ENCODE data around the gene NISCH.

Gene NISCH

DNA sequence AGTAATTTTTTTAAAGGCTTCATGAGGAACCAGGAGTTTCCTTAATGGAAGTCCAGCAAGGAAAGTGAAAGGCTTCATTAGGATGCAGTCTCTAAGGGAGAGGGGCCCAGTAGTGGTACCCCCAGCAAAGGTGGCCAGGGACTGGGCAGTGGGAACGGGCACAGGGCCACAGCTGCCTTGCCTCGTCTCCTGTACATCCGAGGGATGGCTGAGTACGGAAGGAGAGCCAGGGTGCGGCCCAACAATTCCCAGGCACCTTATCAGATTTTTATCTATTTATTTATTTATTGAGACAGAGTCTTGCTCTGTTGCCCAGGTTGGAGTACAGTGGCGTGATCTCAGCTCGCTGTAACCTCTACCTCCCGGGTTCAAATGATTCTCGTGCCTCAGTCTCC is 25.0 kb upstream of the NISCH start:
- Histone ChIP-seq H3K27me3 (ENCODE audit: control insufficient read depth in 3 of 3, insufficient read depth in 3 of 3, low read depth in 1 of 3, low read length in 3 of 3) (peaks cover 0 to 5% (median 0%) of the 10 kb centered on the region in 3 experiments), H3K4me2 (ENCODE audit: insufficient read depth, low read length, poor library complexity, severe bottlenecking) (no peak overlapping the region), H2BK5ac (ENCODE audit: low read length) (no peak overlapping the region), H3K18ac (ENCODE audit: low read length) (no peak overlapping the region), H3K4me1 (ENCODE audit: control insufficient read depth in 2 of 2, insufficient read depth in 1 of 2, low read depth in 1 of 2, low read length in 2 of 2) (peaks cover 14 to 15% of the 10 kb centered on the region in 2 donors), H3K79me1 (ENCODE audit: low read depth, low read length) (no peaks in the 10 kb centered on the region), H3K9me3 (replicated peaks in 1 of 2; ENCODE audit: control insufficient read depth in 2 of 2, insufficient read depth in 1 of 2, low read depth in 1 of 2, low read length in 2 of 2) (no peaks in the 10 kb centered on the region), H2BK12ac (ENCODE audit: low read length) (no peak overlapping the region), H3K9ac (ENCODE audit: low read depth, low read length, poor library complexity) (no peak overlapping the region), H2AK5ac (ENCODE audit: low read depth, low read length) (no peak overlapping the region), H4K8ac (ENCODE audit: low read depth, low read length) (no peak overlapping the region), H3K4me3 (ENCODE audit: low read length in 2 of 2) (no peak overlapping the region), H3K14ac (ENCODE audit: low read length) (no peak overlapping the region), H3K4ac (ENCODE audit: low read length) (no peak overlapping the region), H2BK120ac (ENCODE audit: low read depth, low read length) (no peak overlapping the region), H3K23ac (ENCODE audit: low read depth, low read length, poor library complexity) (no peak overlapping the region), H2AFZ (ENCODE audit: low read length) (no peak overlapping the region), H4K91ac (ENCODE audit: low read depth, low read length, poor library complexity) (no peak overlapping the region), H3K27ac (replicated peaks; ENCODE audit: low read length) (no peak overlapping the region), H3K36me3 (replicated peaks in 1 of 2; ENCODE audit: control insufficient read depth in 2 of 2, insufficient read depth in 2 of 2, low read length in 2 of 2) (no peaks in the 10 kb centered on the region), H2BK15ac (ENCODE audit: low read length) (no peak overlapping the region)
- no CpG with 5 or more reads among the region's 9 CpGs for WGBS, 2 donors (ENCODE audit: extremely low coverage in 2 of 2, insufficient read length in 2 of 2, insufficient replicate concordance in 1 of 2)
- DNase-seq (ENCODE audit: low spot score), result no peak

DNA sequence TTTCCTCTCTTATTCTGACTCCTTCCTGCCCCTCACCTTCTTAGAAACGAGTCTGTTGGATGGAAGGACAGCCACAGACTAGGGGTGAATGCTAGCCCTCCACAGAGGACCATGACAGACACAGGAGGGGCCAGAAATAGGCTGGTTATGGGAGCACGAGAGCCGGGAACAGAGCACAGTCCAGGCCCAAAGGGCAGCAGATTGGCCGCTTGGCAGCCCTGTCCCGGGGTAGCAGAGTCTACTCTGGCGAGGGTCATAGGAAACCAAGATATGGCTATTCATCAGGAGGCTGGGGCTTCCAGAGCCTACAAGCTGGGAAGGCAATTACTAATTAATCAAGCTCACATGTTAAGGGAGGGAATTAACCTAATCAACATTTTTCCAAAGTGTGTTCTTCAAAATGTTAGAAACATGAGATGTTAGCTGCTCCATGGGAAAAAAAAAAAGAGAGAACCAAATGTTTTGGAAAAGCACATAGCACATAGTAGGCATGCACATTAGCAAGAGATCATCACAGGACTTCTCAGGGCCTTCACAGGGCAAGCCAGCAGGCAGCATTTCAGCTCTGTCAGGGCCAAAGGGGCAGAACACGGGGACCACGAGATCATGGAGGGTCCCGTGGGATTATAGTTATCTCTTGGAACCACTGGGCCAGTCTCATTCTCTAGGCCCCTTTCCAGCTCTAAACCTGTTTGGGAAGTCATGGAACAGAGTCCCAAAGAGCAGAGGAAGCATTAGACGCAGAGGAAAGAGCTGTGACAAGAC is 23.8 kb upstream of the NISCH start:
- H4K8ac ChIP-seq (ENCODE audit: low read depth, low read length), result no peak overlapping the region
- no peak overlapping the region for H3K18ac ChIP-seq (ENCODE audit: low read length)
- H2BK12ac ChIP-seq (ENCODE audit: low read length), result no peak overlapping the region
- no peaks in the 10 kb centered on the region for H3K79me1 ChIP-seq (ENCODE audit: low read depth, low read length)
- no peak overlapping the region for H3K27ac ChIP-seq (replicated peaks; ENCODE audit: low read length)
- H3K14ac ChIP-seq (ENCODE audit: low read length), result no peak overlapping the region
- no peaks in the 10 kb centered on the region for H3K36me3 ChIP-seq (replicated peaks in 1 of 2; ENCODE audit: control insufficient read depth in 2 of 2, insufficient read depth in 2 of 2, low read length in 2 of 2)
- no peak overlapping the region for H3K23ac ChIP-seq (ENCODE audit: low read depth, low read length, poor library complexity)
- no peak overlapping the region for H3K9ac ChIP-seq (ENCODE audit: low read depth, low read length, poor library complexity)
- no peak for DNase-seq (ENCODE audit: low spot score)
- H3K27me3 ChIP-seq (ENCODE audit: control insufficient read depth in 3 of 3, insufficient read depth in 3 of 3, low read depth in 1 of 3, low read length in 3 of 3), result peaks cover 0 to 5% (median 0%) of the 10 kb centered on the region in 3 experiments
- H3K4ac ChIP-seq (ENCODE audit: low read length), result no peak overlapping the region
- no peak overlapping the region for H2BK5ac ChIP-seq (ENCODE audit: low read length)
- no CpG with 5 or more reads among the region's 10 CpGs for WGBS, 2 donors (ENCODE audit: extremely low coverage in 2 of 2, insufficient read length in 2 of 2, insufficient replicate concordance in 1 of 2)
- H4K91ac ChIP-seq (ENCODE audit: low read depth, low read length, poor library complexity), result no peak overlapping the region
- no peak overlapping the region for H3K4me3 ChIP-seq (ENCODE audit: low read length in 2 of 2)
- H3K4me1 ChIP-seq (ENCODE audit: control insufficient read depth in 2 of 2, insufficient read depth in 1 of 2, low read depth in 1 of 2, low read length in 2 of 2), result peaks cover 14 to 16% of the 10 kb centered on the region in 2 donors
- no peaks in the 10 kb centered on the region for H3K9me3 ChIP-seq (replicated peaks in 1 of 2; ENCODE audit: control insufficient read depth in 2 of 2, insufficient read depth in 1 of 2, low read depth in 1 of 2, low read length in 2 of 2)
- no peak overlapping the region for H2BK15ac ChIP-seq (ENCODE audit: low read length)
- no peak overlapping the region for H2AFZ ChIP-seq (ENCODE audit: low read length)
- H3K4me2 ChIP-seq (ENCODE audit: insufficient read depth, low read length, poor library complexity, severe bottlenecking), result no peak overlapping the region
- H2BK120ac ChIP-seq (ENCODE audit: low read depth, low read length), result no peak overlapping the region
- H2AK5ac ChIP-seq (ENCODE audit: low read depth, low read length), result no peak overlapping the region

DNA sequence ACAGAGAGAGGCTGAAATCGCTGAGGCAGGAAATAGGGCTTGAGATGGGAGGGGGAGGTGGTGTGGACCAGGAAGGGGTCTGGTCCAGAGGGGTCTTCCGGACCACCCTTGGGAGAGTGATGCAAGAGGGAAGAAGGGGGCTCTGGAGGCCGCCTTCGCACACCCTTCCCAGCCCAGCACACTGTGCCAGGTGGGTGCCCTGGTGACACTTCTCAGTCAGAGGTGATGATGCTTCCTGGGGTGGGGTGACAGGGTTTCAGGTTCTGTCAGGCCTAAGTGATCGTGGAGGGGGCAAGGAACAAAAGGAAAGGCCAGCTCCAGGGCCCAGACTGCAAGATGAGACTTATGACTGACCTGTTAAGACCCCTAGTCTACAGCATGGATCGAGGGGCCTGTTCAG is 23.2 kb upstream of the NISCH start:
- Histone ChIP-seq H4K91ac (ENCODE audit: low read depth, low read length, poor library complexity) (no peak overlapping the region), H4K8ac (ENCODE audit: low read depth, low read length) (no peak overlapping the region), H3K4me2 (ENCODE audit: insufficient read depth, low read length, poor library complexity, severe bottlenecking) (no peak overlapping the region), H2BK5ac (ENCODE audit: low read length) (no peak overlapping the region), H3K27ac (replicated peaks; ENCODE audit: low read length) (no peak overlapping the region), H3K23ac (ENCODE audit: low read depth, low read length, poor library complexity) (no peak overlapping the region), H3K36me3 (replicated peaks in 1 of 2; ENCODE audit: control insufficient read depth in 2 of 2, insufficient read depth in 2 of 2, low read length in 2 of 2) (no peaks in the 10 kb centered on the region), H2AK5ac (ENCODE audit: low read depth, low read length) (no peak overlapping the region), H3K14ac (ENCODE audit: low read length) (no peak overlapping the region), H2BK12ac (ENCODE audit: low read length) (no peak overlapping the region), H3K9me3 (replicated peaks in 1 of 2; ENCODE audit: control insufficient read depth in 2 of 2, insufficient read depth in 1 of 2, low read depth in 1 of 2, low read length in 2 of 2) (no peaks in the 10 kb centered on the region), H3K4ac (ENCODE audit: low read length) (no peak overlapping the region), H3K27me3 (ENCODE audit: control insufficient read depth in 3 of 3, insufficient read depth in 3 of 3, low read depth in 1 of 3, low read length in 3 of 3) (peaks cover 0 to 5% (median 0%) of the 10 kb centered on the region in 3 experiments), H2BK15ac (ENCODE audit: low read length) (no peak overlapping the region), H2BK120ac (ENCODE audit: low read depth, low read length) (no peak overlapping the region), H3K79me1 (ENCODE audit: low read depth, low read length) (no peaks in the 10 kb centered on the region), H3K4me1 (ENCODE audit: control insufficient read depth in 2 of 2, insufficient read depth in 1 of 2, low read depth in 1 of 2, low read length in 2 of 2) (peaks cover 14 to 16% of the 10 kb centered on the region in 2 donors), H3K18ac (ENCODE audit: low read length) (no peak overlapping the region), H2AFZ (ENCODE audit: low read length) (no peak overlapping the region), H3K4me3 (ENCODE audit: low read length in 2 of 2) (no peak overlapping the region), H3K9ac (ENCODE audit: low read depth, low read length, poor library complexity) (no peak overlapping the region)
- no peak for DNase-seq (ENCODE audit: low spot score)
- no CpG with 5 or more reads among the region's 6 CpGs for WGBS, 2 donors (ENCODE audit: extremely low coverage in 2 of 2, insufficient read length in 2 of 2, insufficient replicate concordance in 1 of 2)

DNA sequence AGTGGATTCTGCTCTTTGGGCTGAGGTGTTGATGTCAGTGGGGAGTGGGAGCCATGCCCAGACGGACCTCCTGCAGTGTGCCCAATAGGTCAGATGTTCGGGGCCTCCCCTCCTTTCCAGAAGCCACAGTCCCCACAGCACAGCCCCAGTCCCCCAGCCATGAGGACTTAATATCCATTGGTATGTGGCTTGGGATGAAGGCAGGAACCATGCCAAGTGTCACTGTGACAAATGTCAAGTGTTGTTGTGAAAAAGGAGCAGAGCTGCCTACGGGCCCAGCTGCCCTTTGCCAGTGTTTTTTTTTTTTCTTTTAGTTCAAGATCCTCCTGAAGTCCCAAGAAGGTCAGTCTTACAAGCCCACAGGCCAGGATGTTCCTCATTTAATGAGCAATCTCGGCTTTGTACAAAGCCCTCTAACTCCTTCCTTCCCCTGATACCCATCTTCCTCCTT is 22.7 kb upstream of the NISCH start:
- H2BK5ac ChIP-seq (ENCODE audit: low read length), result no peak overlapping the region
- DNase-seq (ENCODE audit: low spot score), result no peak

More for the DNA sequence above, 22.7 kb upstream of the NISCH start:
- Histone ChIP-seq H2AK5ac (ENCODE audit: low read depth, low read length) (no peak overlapping the region), H3K27me3 (ENCODE audit: control insufficient read depth in 3 of 3, insufficient read depth in 3 of 3, low read depth in 1 of 3, low read length in 3 of 3) (peaks cover 0 to 10% (median 0%) of the 10 kb centered on the region in 3 experiments), H4K8ac (ENCODE audit: low read depth, low read length) (no peak overlapping the region), H3K4me1 (ENCODE audit: control insufficient read depth in 2 of 2, insufficient read depth in 1 of 2, low read depth in 1 of 2, low read length in 2 of 2) (peaks cover 14 to 16% of the 10 kb centered on the region in 2 donors), H3K4ac (ENCODE audit: low read length) (no peak overlapping the region), H2BK15ac (ENCODE audit: low read length) (no peak overlapping the region), H3K36me3 (replicated peaks in 1 of 2; ENCODE audit: control insufficient read depth in 2 of 2, insufficient read depth in 2 of 2, low read length in 2 of 2) (no peaks in the 10 kb centered on the region), H2BK12ac (ENCODE audit: low read length) (no peak overlapping the region), H3K4me2 (ENCODE audit: insufficient read depth, low read length, poor library complexity, severe bottlenecking) (no peak overlapping the region), H3K23ac (ENCODE audit: low read depth, low read length, poor library complexity) (no peak overlapping the region), H3K79me1 (ENCODE audit: low read depth, low read length) (no peaks in the 10 kb centered on the region), H3K9ac (ENCODE audit: low read depth, low read length, poor library complexity) (no peak overlapping the region), H3K9me3 (replicated peaks in 1 of 2; ENCODE audit: control insufficient read depth in 2 of 2, insufficient read depth in 1 of 2, low read depth in 1 of 2, low read length in 2 of 2) (no peaks in the 10 kb centered on the region), H3K27ac (replicated peaks; ENCODE audit: low read length) (no peak overlapping the region), H3K4me3 (ENCODE audit: low read length in 2 of 2) (no peak overlapping the region), H2AFZ (ENCODE audit: low read length) (no peak overlapping the region), H4K91ac (ENCODE audit: low read depth, low read length, poor library complexity) (no peak overlapping the region), H3K14ac (ENCODE audit: low read length) (no peak overlapping the region), H3K18ac (ENCODE audit: low read length) (no peak overlapping the region), H2BK120ac (ENCODE audit: low read depth, low read length) (no peak overlapping the region)
- WGBS, 2 donors (ENCODE audit: extremely low coverage in 2 of 2, insufficient read length in 2 of 2, insufficient replicate concordance in 1 of 2), result no CpG with 5 or more reads among the region's 4 CpGs

All from neuronal stem cell (in vitro differentiated cells).